HG02840 (cell line): ENCODE results near the gene KRTAP4-16.
"Not testable (repeated sequence)": the region's sequence is repeated elsewhere in the genome, so short reads cannot be mapped to it uniquely, and the experiment has no call there.

Experiments
- ATAC-seq: cut with Tn5 transposase; IDR thresholded peaks from one replicate; pipeline ENCODE4 v1.9.1; 2021; ENCODE audit warnings: mild to moderate bottlenecking, moderate library complexity, moderate number of reproducible peaks; ENCODE audit not compliant: unreplicated experiment, low FRiP score

KRTAP4-16 gene

GRCh38 chr17:41101586-41102259, at the start of gene KRTAP4-16:
KRTAP4-16 (minus strand) TSS chr17:41102209; CDS start chr17:41102209, 0 bp downstream.
- no peak for ATAC-seq

- ATAC-seq, result no peak
Observed at GRCh38 chr17:41151525-41151924, 49.5 kb upstream of the KRTAP4-16 start.

GRCh38 chr17:41150026-41150425, 48.0 kb upstream of the KRTAP4-16 start:
- ATAC-seq, result no peak

- no peak for ATAC-seq
Observed at GRCh38 chr17:41149652-41149985, 47.6 kb upstream of the KRTAP4-16 start, which contains the start of gene KRTAP4-5. KRTAP4-5 (minus strand) TSS chr17:41149825; CDS start chr17:41149767, 58 bp downstream.

GRCh38 chr17:41148971-41149651, 47.1 kb upstream of the KRTAP4-16 start:
- ATAC-seq, result not testable (repeated sequence)

- no peak for ATAC-seq
Observed at GRCh38 chr17:41147531-41148204, 45.7 kb upstream of the KRTAP4-16 start.

- no peak for ATAC-seq
Observed at GRCh38 chr17:41145261-41145660, 43.3 kb upstream of the KRTAP4-16 start.

GRCh38 chr17:41144846-41145245, 42.8 kb upstream of the KRTAP4-16 start:
- no peak for ATAC-seq

GRCh38 chr17:41141361-41141760, 39.4 kb upstream of the KRTAP4-16 start:
- no peak for ATAC-seq

GRCh38 chr17:41140360-41141131, 38.5 kb upstream of the KRTAP4-16 start, which contains the start of gene KRTAP4-6:
KRTAP4-6 (minus strand) TSS chr17:41140544; CDS start chr17:41140487, 57 bp downstream.
- no peak for ATAC-seq

- not testable (repeated sequence) for ATAC-seq
Observed at GRCh38 chr17:41139865-41140264, 37.9 kb upstream of the KRTAP4-16 start.

GRCh38 chr17:41133880-41134735, 32.1 kb upstream of the KRTAP4-16 start:
- no peak for ATAC-seq

GRCh38 chr17:41131979-41132378, 30.0 kb upstream of the KRTAP4-16 start:
- no peak for ATAC-seq

- no peak for ATAC-seq
Observed at GRCh38 chr17:41127371-41127770, 25.4 kb upstream of the KRTAP4-16 start.

- no peak for ATAC-seq
Observed at GRCh38 chr17:41126412-41126811, 24.4 kb upstream of the KRTAP4-16 start.

- ATAC-seq, result no peak
Observed at GRCh38 chr17:41125064-41125463, 23.1 kb upstream of the KRTAP4-16 start.

- ATAC-seq, result not testable (repeated sequence)
Observed at GRCh38 chr17:41123991-41124371, 22.0 kb upstream of the KRTAP4-16 start, which contains the start of gene KRTAP4-12. KRTAP4-12 (minus strand) TSS chr17:41124182; CDS start chr17:41124122, 60 bp downstream.

GRCh38 chr17:41123292-41123990, 21.4 kb upstream of the KRTAP4-16 start:
- not testable (repeated sequence) for ATAC-seq

GRCh38 chr17:41121742-41122141, 19.7 kb upstream of the KRTAP4-16 start:
- ATAC-seq, result no peak
